ENCODE measurements around the gene NPW.

The NPW gene

GRCh38 chr16:2040041-2040786, 20.6 kb downstream of the NPW start:
- Mint-ChIP-seq H3K27ac (no peak overlapping the region), H3K36me3 (ENCODE audit: low read depth) (no peaks in the 10 kb centered on the region), H3K27me3 (ENCODE audit: low read depth) (no peaks in the 10 kb centered on the region), H3K4me3 (no peak overlapping the region), H3K9me3 (no peaks in the 10 kb centered on the region), H3K4me1 (ENCODE audit: low read depth) (no peaks in the 10 kb centered on the region)

- H3K4me1 Mint-ChIP-seq (ENCODE audit: low read depth): no peaks in the 10 kb centered on the region
- H3K36me3 Mint-ChIP-seq (ENCODE audit: low read depth): no peaks in the 10 kb centered on the region
- H3K4me3 Mint-ChIP-seq: no peak overlapping the region
- no peak overlapping the region for H3K27ac Mint-ChIP-seq
- no peaks in the 10 kb centered on the region for H3K27me3 Mint-ChIP-seq (ENCODE audit: low read depth)
- no peaks in the 10 kb centered on the region for H3K9me3 Mint-ChIP-seq
Observed at GRCh38 chr16:2040787-2041522, 21.4 kb downstream of the NPW start.

- Mint-ChIP-seq H3K27me3 (ENCODE audit: low read depth) (no peaks in the 10 kb centered on the region), H3K9me3 (no peaks in the 10 kb centered on the region), H3K4me1 (ENCODE audit: low read depth) (peaks cover 7% of the 10 kb centered on the region), H3K4me3 (no peak overlapping the region), H3K27ac (no peak overlapping the region), H3K36me3 (ENCODE audit: low read depth) (no peaks in the 10 kb centered on the region)
Observed at GRCh38 chr16:2042171-2042985, 22.8 kb downstream of the NPW start.

GRCh38 chr16:2042986-2043666, 23.5 kb downstream of the NPW start:
- Mint-ChIP-seq H3K9me3 (no peaks in the 10 kb centered on the region), H3K27ac (no peak overlapping the region), H3K4me1 (ENCODE audit: low read depth) (peaks cover 7% of the 10 kb centered on the region), H3K36me3 (ENCODE audit: low read depth) (no peaks in the 10 kb centered on the region), H3K27me3 (ENCODE audit: low read depth) (no peaks in the 10 kb centered on the region), H3K4me3 (no peak overlapping the region)

GRCh38 chr16:2043667-2044451, 24.3 kb downstream of the NPW start:
- no peaks in the 10 kb centered on the region for H3K9me3 Mint-ChIP-seq
- H3K36me3 Mint-ChIP-seq (ENCODE audit: low read depth): no peaks in the 10 kb centered on the region
- H3K27me3 Mint-ChIP-seq (ENCODE audit: low read depth): no peaks in the 10 kb centered on the region
- peaks cover 13% of the 10 kb centered on the region for H3K4me1 Mint-ChIP-seq (ENCODE audit: low read depth)
- H3K27ac Mint-ChIP-seq: no peak overlapping the region
- no peak overlapping the region for H3K4me3 Mint-ChIP-seq

GRCh38 chr16:2044541-2044940, 25.0 kb downstream of the NPW start:
- Mint-ChIP-seq H3K4me3 (no peak overlapping the region), H3K27me3 (ENCODE audit: low read depth) (no peaks in the 10 kb centered on the region), H3K9me3 (no peaks in the 10 kb centered on the region), H3K27ac (no peak overlapping the region), H3K36me3 (ENCODE audit: low read depth) (no peaks in the 10 kb centered on the region), H3K4me1 (ENCODE audit: low read depth) (peaks cover 14% of the 10 kb centered on the region)

- peaks cover 3% of the 10 kb centered on the region for H3K36me3 Mint-ChIP-seq (ENCODE audit: low read depth)
- no peaks in the 10 kb centered on the region for H3K9me3 Mint-ChIP-seq
- no peaks in the 10 kb centered on the region for H3K27me3 Mint-ChIP-seq (ENCODE audit: low read depth)
- peaks cover 14% of the 10 kb centered on the region for H3K4me1 Mint-ChIP-seq (ENCODE audit: low read depth)
- peak overlapping the region; percentile 95 for H3K4me3 Mint-ChIP-seq
- no peak overlapping the region for H3K27ac Mint-ChIP-seq
Observed at GRCh38 chr16:2045965-2046892, 26.6 kb downstream of the NPW start.

- peak overlapping the region; percentile 77 for H3K27ac Mint-ChIP-seq
Observed at GRCh38 chr16:2046893-2047329, 27.3 kb downstream of the NPW start.

GRCh38 chr16:2047330-2048115, 27.9 kb downstream of the NPW start, which contains the start of the genes NTHL1 and TSC2:
TSS of gene NTHL1 (minus strand) at chr16:2047834. CDS start at chr16:2047823, 11 bp downstream.
TSS of gene TSC2 (plus strand) at chr16:2047985. CDS start at chr16:2048616, 631 bp downstream.
- H3K27ac Mint-ChIP-seq: peak within 1 kb of the TSS; percentile 80
- H3K36me3 Mint-ChIP-seq (ENCODE audit: low read depth): peaks cover 6% of the 10 kb centered on the region
- H3K4me1 Mint-ChIP-seq (ENCODE audit: low read depth): peaks cover 16% of the 10 kb centered on the region
- peak within 1 kb of the TSS; percentile 95 for H3K4me3 Mint-ChIP-seq
- H3K27me3 Mint-ChIP-seq (ENCODE audit: low read depth): no peaks in the 10 kb centered on the region
- H3K9me3 Mint-ChIP-seq: no peaks in the 10 kb centered on the region

More at GRCh38 chr16:2046893-2047329, 27.3 kb downstream of the NPW start:
- Mint-ChIP-seq H3K4me3 (peak overlapping the region; percentile 95), H3K9me3 (no peaks in the 10 kb centered on the region), H3K36me3 (ENCODE audit: low read depth) (peaks cover 6% of the 10 kb centered on the region), H3K4me1 (ENCODE audit: low read depth) (peaks cover 14% of the 10 kb centered on the region), H3K27me3 (ENCODE audit: low read depth) (no peaks in the 10 kb centered on the region)

GRCh38 chr16:2048116-2048543, 28.5 kb downstream of the NPW start:
- peaks cover 6% of the 10 kb centered on the region for H3K36me3 Mint-ChIP-seq (ENCODE audit: low read depth)
- H3K9me3 Mint-ChIP-seq: no peaks in the 10 kb centered on the region
- H3K4me1 Mint-ChIP-seq (ENCODE audit: low read depth): peaks cover 16% of the 10 kb centered on the region
- peak overlapping the region; percentile 90 for H3K4me3 Mint-ChIP-seq
- no peaks in the 10 kb centered on the region for H3K27me3 Mint-ChIP-seq (ENCODE audit: low read depth)
- peak overlapping the region; percentile 80 for H3K27ac Mint-ChIP-seq

GRCh38 chr16:2053211-2053610, 33.6 kb downstream of the NPW start:
- H3K36me3 Mint-ChIP-seq (ENCODE audit: low read depth): peaks cover 6% of the 10 kb centered on the region
- H3K9me3 Mint-ChIP-seq: no peaks in the 10 kb centered on the region
- H3K4me3 Mint-ChIP-seq: no peak overlapping the region
- no peak overlapping the region for H3K27ac Mint-ChIP-seq
- H3K27me3 Mint-ChIP-seq (ENCODE audit: low read depth): no peaks in the 10 kb centered on the region
- peaks cover 9% of the 10 kb centered on the region for H3K4me1 Mint-ChIP-seq (ENCODE audit: low read depth)

- peaks cover 2% of the 10 kb centered on the region for H3K4me1 Mint-ChIP-seq (ENCODE audit: low read depth)
- peaks cover 6% of the 10 kb centered on the region for H3K36me3 Mint-ChIP-seq (ENCODE audit: low read depth)
- H3K27me3 Mint-ChIP-seq (ENCODE audit: low read depth): no peaks in the 10 kb centered on the region
- H3K9me3 Mint-ChIP-seq: no peaks in the 10 kb centered on the region
- H3K27ac Mint-ChIP-seq: no peak overlapping the region
- no peak overlapping the region for H3K4me3 Mint-ChIP-seq
Observed at GRCh38 chr16:2053897-2054296, 34.3 kb downstream of the NPW start.
